ENCODE results near the gene BCOR.

The BCOR gene

GRCh38 chrX:40061005-40061404 lies 36.8 kb downstream of the BCOR start:
- DNase-seq: no peak

DNA sequence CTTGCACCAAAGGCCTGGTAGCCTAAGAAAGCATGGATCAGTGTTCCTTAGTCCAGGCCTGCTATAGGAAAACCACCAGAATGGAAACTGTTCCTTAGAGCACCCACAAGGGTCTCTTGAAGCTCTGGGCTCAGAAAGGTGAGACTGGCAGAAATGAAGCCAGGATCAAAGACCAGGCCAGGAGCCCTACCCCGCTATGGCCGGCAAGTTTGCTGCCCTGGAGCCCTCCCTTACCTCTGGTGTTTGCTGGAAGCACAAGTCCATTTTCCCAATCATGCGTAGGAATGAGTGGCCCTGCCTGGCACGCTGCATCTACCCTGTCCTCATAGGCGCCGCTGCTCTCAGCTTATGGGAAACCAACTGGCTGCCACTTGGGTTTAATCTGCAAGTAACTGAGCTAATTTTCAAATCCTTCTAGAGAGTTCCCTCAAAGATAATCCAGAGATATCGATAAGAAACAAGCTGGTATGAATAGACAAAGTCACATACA lies 37.4 kb downstream of the BCOR start:
- no peak for DNase-seq

DNA sequence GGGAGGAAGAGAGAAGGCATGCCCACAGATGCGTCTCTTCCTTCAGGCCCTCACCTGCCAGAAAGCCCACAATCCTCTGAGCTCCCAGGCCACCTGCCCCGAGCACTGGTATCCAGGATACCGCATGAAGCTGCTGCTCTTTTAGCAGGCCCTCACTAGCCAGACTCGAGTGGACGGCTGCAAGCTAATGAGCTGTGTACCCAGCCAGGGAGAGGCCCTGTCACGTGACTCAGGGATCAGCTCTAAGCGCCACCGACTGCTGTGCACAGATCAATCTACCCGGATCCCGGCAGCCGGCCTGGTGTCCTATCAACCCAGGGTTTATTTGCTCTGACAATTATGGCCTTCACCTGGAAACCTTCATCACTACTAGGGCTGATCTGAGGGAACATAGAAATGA lies 39.0 kb downstream of the BCOR start:
- DNase-seq: no peak

GRCh38 chrX:40057405-40057804 lies 40.4 kb downstream of the BCOR start:
- no peak for DNase-seq

DNA sequence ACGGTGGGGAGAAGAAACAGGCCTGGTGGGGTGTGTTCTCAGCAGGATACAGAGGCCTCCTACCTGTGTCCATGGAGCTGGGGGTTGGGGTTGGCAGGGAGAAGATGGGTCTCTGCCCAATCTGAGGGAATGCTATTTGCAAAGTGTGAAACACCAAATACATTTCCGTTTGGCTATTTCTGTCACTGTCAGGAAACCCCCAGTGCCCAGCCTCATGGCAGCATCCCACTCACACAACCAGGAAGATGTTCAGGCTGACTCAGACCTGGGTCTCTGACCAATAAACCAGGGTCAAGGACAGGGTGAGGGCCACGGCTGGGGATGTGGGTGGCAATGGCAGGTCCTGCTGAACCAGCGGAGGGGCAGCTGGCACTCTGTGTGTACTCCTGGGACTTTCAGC lies 41.3 kb downstream of the BCOR start:
- DNase-seq: no peak

DNA sequence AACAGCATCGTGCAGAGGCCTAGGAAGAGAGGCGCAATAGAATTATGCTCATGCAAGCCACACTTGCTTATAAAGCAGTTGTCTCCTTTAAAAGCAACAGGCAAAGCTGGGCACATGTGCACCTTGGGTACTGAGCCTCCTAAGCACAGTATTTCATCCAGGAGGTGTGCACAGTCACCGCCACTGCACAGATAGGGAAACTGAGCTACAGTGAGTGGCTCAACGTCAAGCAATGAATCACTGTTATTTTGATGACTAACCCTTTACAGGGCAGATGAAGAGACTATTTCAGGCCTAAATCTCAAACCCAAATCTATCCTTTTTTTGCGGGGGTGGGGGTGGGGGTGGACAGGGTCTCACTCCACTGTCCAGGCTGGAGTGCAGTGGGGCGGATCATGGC lies 42.3 kb downstream of the BCOR start:
- no peak for DNase-seq

- DNase-seq: no peak
These were observed 43.0 kb downstream of the BCOR start for GRCh38 chrX:40054793-40055192.

DNA sequence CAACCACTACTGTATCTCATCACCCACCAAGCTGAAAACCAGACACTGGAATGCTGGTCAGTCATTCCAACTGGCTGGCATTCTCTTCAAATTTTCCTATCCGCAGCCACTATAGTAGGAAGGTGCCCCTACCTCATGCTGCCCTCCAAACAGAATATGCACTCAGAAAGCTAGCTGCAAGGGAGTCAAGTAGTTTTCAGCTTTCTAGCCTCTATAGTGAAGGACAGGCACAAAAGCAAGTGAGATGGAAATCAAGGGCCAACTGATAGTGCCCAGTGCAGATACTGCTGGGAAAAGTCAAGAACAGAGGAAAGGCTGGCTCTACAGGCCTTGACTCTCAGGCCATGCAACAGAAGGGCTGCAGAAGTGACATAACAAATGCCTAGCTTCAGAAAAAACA lies 47.2 kb downstream of the BCOR start:
- no peak for DNase-seq

DNA sequence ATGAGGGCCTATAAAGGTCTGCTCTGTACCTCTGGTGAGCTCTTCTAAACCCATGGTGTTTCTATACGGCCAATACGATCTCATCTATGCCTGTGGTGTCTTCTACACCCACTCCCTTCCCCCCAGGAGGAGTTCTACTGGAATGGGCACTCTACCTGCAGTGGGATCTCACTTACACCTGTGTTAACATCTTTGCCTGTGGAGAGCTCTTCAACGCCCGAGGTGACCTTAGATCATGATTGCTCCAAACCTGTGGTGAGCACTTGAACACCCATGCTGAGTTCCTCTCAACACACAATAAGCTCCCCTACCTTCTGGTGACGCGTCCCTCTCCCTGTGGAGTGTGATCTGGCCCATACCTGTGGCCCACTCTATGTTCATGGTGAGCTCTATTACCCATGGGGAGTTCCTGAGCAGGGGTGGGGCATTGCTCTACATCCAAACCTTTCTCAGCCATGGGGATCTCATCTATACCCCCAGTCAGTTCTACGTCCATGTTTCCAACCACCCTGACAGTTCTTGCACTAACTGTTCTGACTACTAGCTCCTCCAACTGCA lies 48.6 kb downstream of the BCOR start:
- DNase-seq: no peak

DNA sequence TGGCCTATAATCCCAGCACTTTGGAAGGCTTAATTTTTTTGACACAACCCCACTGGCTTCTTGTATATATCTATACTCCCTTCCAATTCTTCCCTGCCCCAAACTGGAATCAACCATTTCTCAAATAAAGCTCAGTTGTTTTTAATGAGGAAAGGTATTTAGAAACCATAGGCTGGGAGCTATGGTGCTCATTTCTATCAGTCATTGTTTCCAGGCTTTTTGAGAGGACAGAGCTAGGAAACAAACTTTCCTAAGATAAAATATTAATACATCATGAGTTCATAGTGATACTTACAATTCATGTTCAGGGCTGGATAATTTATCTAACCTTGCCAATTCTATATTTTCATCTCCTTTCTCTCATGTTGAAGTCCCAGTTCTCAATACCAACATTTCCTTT lies 50.3 kb downstream of the BCOR start:
- no peak for DNase-seq

DNA sequence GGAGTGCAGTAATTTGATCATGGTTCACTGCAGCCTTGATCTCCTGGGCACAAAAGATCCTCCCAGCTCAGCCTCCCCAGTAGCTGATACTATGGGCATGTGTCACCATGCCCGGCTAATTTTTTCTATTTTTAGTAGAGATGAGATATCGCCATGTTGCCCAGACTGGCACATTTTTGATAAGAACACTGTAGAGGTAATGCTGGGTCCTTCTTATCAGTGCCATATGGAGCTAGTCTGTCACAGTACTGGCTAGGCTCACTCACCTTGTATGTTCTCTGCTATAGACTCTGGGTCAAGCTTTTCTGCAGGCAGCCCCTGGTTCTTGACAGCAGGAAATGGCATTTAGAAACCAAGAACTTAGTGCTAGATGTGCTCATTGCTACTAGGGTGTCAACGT lies 53.9 kb downstream of the BCOR start:
- no peak for DNase-seq

DNA sequence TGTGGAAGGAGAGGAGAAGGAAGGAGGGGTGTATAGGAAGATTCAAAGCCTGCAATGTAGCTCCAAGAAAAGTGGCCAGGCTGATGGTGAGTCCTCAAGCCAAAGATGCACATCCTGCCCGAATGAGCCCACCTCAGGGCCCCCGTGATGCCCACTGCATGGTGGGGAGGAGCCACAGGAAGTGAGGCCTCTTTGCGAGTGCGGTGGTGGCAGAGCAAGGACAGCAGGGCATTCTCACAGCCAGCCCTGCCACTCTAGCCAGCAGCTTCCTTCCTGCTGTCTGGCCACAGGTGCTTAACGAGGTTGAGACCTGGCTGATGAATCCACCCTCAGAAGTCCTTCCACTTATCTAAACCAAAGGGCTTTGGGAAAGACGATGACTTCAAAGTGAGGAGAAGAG lies 55.8 kb downstream of the BCOR start:
- DNase-seq: no peak

DNA sequence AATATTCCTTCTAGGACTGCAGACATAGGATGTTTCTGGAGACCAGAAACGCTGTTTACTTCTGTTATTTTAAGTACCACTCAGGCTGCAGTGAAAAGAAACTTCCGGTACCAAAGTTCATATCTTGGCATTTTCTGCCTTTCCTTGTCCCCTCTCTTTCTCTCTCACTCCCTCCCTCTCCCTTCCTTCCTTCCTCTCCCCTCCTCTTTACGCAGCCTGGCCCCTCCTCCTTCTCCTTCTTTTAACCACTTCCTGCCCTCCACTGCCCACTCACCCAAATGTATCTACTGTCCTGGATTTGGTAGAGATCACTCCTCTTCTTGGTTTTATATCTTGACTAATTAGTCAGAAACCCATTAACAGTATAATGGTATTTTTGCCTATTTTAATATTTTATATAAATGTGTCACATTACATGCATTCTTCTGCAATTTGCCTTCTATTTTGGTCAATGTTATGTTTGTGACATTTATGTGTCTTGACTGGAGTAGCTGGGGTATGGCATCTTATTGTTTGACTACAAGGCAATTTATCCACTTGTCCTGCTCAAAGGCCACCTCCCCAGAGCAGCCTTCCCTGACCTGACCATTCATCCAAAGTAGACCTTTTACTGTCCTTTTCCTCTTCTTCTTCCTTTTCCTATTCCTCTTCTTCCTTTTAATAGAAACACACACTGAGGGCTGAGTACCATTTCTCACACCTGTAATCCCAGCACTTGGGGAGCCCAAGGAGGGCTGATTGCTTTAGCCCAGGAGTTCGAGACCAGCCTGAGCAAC lies 56.9 kb downstream of the BCOR start:
- no peak for DNase-seq

GRCh38 chrX:40039887-40040286 lies 57.9 kb downstream of the BCOR start:
- DNase-seq: no peak

DNA sequence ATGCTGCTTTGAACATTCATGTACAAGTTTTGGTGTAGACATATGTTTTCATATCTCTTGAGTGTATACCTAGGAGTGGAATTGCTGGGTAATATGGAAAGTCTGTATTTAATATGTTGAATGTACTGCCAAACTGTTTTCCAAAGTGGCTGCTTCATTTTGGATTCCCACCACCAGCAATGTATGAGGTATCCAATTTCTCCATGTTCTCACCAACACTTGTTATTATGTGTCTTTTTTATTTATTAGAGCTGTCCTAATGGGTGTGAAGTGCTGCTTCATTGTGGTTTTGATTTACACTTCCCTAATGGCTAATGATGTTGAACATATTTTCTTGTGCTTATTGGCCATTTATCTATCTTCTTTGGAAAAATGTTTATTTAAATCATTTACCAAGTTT lies 60.4 kb downstream of the BCOR start:
- no peak for DNase-seq

GRCh38 chrX:40035726-40036125 lies 62.0 kb downstream of the BCOR start:
- DNase-seq: no peak

GRCh38 chrX:40031911-40032310 lies 65.8 kb downstream of the BCOR start:
- DNase-seq: no peak

DNA sequence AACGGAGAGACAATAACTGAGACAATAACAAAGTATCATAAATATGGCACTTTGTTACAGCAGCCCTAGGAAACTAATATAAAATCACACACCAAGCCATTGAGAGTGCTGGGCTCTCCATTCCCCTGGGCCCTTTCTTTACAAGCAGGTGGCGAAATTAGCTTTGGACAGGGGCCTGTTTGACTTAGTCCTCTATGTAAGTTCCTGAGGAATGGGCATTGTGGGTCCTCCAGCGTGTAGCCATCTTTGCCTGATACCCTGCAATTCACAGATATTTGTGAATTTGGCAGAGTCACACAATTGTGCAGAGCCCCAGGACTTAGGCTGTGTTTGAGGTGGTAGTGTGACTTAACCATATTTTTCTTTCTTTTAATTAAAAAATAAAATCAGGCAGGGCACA lies 67.6 kb downstream of the BCOR start:
- DNase-seq: no peak

- DNase-seq: no peak
These were observed 75.3 kb downstream of the BCOR start for GRCh38 chrX:40022421-40022820.

GRCh38 chrX:40021647-40022046 lies 76.1 kb downstream of the BCOR start:
- no peak for DNase-seq

DNA sequence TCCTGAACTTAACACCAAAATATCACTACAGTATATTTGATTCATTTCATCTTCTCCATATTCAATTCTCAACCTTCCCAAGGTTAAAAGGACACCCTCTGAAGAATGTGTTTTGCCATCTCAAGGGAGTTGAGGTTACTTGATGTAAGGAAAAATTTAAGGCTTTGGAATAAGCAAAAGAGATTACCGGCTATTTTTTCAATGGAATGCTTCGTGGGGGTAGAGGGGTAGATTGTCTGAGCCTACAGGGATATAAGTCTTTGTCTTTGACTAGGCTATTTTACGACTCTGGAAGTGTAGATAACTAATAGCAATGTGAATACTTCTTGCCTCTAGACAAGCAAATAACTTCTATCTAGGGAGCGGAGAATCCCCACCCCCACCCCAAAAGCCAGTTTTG lies 78.2 kb downstream of the BCOR start:
- no peak for DNase-seq

GRCh38 chrX:40018041-40018440 lies 79.7 kb downstream of the BCOR start:
- no peak for DNase-seq

DNA sequence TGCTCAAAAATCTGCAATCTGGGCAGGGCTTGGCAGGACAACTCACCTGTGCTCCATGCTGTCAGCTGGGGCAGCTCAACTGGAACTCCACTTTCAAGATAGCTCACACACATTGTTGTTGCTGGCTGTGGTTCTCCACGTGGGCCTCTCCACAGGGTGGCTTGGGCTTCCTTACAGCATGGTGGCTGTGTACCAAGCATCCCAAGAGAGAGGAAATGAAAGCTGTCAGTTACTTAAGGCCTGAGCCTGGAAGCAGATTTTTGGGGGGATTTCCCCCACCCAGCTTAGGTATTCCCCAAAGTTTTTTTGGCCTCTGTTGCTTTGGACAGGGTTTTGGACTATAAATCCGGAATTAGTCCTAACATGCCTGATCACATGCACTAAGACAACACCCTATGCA lies 81.0 kb downstream of the BCOR start:
- DNase-seq: no peak

DNA sequence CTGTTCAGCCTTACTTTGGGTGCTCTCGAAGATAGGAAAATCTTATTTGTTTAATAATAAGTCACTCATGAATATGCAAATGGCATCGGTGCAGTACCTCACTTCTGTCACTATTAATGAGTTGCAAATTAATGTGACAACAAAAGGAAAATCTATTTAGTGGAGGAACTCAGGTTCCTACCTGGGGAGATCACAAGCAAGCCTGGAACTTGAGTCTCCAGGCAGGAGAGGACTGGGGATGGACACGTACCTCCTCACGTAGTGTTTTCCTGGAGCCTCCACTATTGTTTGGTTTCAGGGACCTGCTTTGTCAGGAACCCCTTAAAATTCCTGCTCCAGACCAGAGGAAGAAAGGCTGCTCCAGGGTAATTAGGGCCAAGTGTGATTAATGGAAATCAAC lies 82.1 kb downstream of the BCOR start:
- no peak for DNase-seq

All from CD4-positive, alpha-beta T cell treated with Interferon gamma for 1 hour (primary cell).